ENCODE data around the gene EFEMP2.

Gene EFEMP2

DNA sequence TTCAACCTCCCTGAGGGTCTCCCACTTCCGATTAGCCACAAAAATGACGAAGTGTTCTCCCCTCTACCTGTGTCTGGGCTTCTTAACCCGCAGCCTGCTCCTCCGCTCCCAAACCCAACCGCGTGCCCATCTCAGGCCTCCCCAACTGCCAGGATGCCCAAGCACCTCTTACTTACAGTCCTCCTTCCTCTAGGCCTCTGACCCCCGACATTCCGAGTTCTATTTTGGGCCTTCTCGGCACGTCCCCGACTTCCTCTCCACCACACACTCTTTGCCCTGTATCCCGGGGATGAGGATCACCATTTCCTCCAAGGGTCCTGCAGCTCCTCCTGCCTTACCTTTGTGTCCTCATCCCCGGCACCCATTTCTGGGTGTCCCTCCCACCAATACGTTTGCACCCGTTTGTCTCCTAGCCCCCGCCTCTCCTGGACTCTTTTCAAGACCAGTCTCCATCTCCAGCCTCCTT, 12.8 kb downstream of the EFEMP2 start:
- peak overlapping the region; percentile 86 for H3K4me3 ChIP-seq (ENCODE audit: low read depth, low read length)
- TF ChIP-seq, protein P1, sequence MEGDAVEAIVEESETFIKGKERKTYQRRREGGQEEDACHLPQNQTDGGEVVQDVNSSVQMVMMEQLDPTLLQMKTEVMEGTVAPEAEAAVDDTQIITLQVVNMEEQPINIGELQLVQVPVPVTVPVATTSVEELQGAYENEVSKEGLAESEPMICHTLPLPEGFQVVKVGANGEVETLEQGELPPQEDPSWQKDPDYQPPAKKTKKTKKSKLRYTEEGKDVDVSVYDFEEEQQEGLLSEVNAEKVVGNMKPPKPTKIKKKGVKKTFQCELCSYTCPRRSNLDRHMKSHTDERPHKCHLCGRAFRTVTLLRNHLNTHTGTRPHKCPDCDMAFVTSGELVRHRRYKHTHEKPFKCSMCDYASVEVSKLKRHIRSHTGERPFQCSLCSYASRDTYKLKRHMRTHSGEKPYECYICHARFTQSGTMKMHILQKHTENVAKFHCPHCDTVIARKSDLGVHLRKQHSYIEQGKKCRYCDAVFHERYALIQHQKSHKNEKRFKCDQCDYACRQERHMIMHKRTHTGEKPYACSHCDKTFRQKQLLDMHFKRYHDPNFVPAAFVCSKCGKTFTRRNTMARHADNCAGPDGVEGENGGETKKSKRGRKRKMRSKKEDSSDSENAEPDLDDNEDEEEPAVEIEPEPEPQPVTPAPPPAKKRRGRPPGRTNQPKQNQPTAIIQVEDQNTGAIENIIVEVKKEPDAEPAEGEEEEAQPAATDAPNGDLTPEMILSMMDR (IDR thresholded peaks at IDR 0.05; ENCODE audit: low read depth, low read length), result no peak
- no peak for TF ChIP-seq MYC (IDR thresholded peaks at IDR 0.05; ENCODE audit: low read depth, low read length)
- TF ChIP-seq, protein P2, sequence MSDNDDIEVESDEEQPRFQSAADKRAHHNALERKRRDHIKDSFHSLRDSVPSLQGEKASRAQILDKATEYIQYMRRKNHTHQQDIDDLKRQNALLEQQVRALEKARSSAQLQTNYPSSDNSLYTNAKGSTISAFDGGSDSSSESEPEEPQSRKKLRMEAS (IDR thresholded peaks at IDR 0.05; ENCODE audit: low read depth, low read length), result no peak
- no peak for TF ChIP-seq POLR2A (IDR thresholded peaks at IDR 0.05; ENCODE audit: extremely low read depth, insufficient read length)
- DNase-seq (ENCODE audit: low read depth), result no peak

DNA sequence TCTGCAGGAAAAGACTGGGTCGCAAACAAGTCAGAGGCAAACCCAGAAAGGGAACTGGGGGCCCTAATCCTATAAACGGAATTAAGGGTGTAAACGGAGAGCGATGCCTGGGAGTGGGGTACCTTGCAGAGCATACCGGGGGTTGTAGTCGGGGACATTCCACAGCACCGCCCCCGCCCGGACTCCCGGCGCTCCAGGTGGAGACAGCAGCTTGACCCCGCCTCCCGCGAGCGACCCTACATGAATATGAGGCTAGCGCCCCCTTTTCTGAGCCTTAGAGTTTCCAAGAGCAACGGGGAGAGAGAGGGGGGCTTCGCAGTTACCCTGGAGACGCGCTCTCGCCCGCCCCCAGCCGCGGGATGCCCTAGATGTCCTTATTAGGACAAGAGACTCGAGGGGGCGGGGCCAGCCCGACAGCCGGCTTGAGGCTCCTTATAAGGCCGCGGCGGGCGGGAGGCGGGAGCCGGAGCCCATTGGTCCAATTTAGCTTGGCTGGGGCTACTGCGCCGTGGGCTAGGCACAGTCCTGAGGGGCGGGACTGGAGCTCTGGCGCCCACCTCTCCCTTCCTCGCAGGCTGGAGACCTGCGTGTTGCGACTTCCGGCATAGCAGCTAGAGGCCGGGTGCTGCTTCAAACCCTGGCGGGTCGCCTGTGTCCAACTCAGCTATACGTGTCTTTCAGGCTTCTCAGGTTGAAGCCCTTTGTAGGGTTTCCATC, 13.3 kb downstream of the EFEMP2 start:
- H3K4me3 ChIP-seq (ENCODE audit: low read depth, low read length), result peak overlapping the region; percentile 86
- DNase-seq (ENCODE audit: low read depth), result peak; percentile 100
- TF ChIP-seq MYC (IDR thresholded peaks at IDR 0.05; ENCODE audit: low read depth, low read length) (peak; percentile 87), POLR2A (IDR thresholded peaks at IDR 0.05; ENCODE audit: extremely low read depth, insufficient read length) (peak; percentile 98)
- TF ChIP-seq, protein P2 (IDR thresholded peaks at IDR 0.05; ENCODE audit: low read depth, low read length), result peak; percentile 73
- TF ChIP-seq, protein P1 (IDR thresholded peaks at IDR 0.05; ENCODE audit: low read depth, low read length), result no peak

DNA sequence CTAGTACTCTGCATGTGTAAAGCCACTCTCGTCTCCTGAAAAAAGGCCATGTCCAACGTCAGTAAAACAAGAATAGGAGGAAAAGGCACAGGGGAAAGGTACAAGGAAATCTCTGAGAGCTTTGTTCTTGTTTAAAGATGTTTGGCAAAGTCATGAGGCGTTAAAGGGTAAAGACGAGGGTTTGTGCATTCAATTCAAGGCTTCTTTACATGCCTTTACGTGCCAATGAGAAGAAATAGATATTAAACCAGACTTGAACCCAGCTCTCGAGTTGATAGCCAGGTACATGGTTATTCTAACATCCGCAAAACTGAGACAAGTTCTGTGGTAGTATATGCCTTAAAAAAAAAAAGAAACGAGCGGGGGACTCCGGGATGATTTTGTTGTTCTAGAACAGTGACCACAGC, 13.9 kb downstream of the EFEMP2 start:
- DNase-seq (ENCODE audit: low read depth), result no peak
- TF ChIP-seq, protein P2 (IDR thresholded peaks at IDR 0.05; ENCODE audit: low read depth, low read length), result no peak
- TF ChIP-seq, protein P1 (IDR thresholded peaks at IDR 0.05; ENCODE audit: low read depth, low read length), result no peak
- TF ChIP-seq MYC (IDR thresholded peaks at IDR 0.05; ENCODE audit: low read depth, low read length), result no peak
- H3K4me3 ChIP-seq (ENCODE audit: low read depth, low read length), result peak overlapping the region; percentile 76

DNA sequence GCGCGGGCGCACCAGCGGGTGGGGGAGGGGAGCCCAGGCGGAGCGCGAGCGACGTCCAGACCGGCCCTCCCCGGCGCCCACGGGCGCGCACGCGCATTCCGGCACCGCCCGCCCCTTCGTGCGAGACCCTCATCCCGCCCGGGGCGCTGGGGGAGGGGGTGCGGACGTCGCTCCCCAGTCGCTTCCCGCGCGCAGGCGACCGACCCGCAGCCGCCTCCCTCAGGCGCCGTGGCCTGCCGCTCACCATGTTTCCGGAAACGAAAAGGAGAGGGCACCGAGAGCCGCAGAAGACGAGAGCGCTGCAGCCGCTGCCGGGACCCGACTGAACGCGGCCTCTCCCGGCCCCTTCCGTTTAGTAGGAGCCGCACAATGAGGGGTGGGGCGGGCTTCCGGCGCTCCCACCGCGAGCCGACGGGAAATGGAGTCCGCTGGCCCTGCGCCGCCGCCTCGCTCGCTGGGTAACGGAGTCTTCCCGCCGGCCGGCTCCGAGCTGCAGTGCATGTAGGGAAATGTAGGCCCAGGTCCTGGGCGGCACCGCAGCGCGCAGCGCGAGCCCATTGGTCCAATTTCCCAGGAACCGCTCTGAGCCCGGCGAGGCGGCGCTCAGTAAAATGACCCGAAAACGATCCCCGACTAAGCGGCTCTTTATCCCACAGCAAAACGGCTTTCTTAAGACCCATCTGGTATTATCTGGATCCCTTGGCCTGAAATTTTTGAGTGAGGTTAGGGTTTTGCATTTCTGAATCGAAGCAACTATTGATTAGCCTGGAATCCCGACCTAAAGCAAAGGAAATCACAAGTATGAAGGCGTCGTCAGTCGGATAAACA, 14.5 kb downstream of the EFEMP2 start, which contains the start of gene CFL1:
Gene CFL1 (minus strand): TSS at position 328 of the 828 bp plus-strand sequence. CDS start 81 bp downstream, at position 247.
- DNase-seq (ENCODE audit: low read depth), result peak; percentile 99
- H3K4me3 ChIP-seq (ENCODE audit: low read depth, low read length), result peak within 1 kb of the TSS; percentile 96
- TF ChIP-seq, protein P2 (IDR thresholded peaks at IDR 0.05; ENCODE audit: low read depth, low read length), result peak; percentile 54; the same call in 1 of the 2 replicates
- TF ChIP-seq MYC (IDR thresholded peaks at IDR 0.05; ENCODE audit: low read depth, low read length), result peak; percentile 56; the same call in 1 of the 2 replicates
- peak; percentile 99 for TF ChIP-seq POLR2A (IDR thresholded peaks at IDR 0.05; ENCODE audit: extremely low read depth, insufficient read length)
- TF ChIP-seq, protein P1 (IDR thresholded peaks at IDR 0.05; ENCODE audit: low read depth, low read length), result no peak

DNA sequence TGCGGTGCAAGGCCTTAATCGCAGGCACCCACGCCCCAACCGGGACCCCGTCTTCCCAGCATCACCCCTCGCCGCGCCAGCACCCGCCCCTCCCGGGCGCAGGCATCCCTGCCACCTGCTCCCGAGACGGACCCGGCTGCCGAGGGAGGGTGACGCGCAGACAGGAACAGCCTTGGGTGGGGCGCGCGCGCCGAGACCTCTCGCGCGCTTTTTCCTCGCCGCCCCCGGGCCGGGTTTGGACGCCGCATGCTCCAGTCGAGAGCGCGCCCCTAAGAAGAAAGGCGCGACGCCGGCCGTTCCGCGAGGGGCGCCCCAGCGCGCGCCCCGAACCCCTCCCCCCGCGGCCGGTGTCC, 15.1 kb downstream of the EFEMP2 start:
- TF ChIP-seq, protein P1 (IDR thresholded peaks at IDR 0.05; ENCODE audit: low read depth, low read length), result no peak
- TF ChIP-seq MYC (IDR thresholded peaks at IDR 0.05; ENCODE audit: low read depth, low read length) (no peak), POLR2A (IDR thresholded peaks at IDR 0.05; ENCODE audit: extremely low read depth, insufficient read length) (no peak)
- TF ChIP-seq, protein P2 (IDR thresholded peaks at IDR 0.05; ENCODE audit: low read depth, low read length), result no peak
- DNase-seq (ENCODE audit: low read depth), result no peak

More for the DNA sequence above, 15.1 kb downstream of the EFEMP2 start:
- peak overlapping the region; percentile 96 for H3K4me3 ChIP-seq (ENCODE audit: low read depth, low read length)

Data from NB4 (cell line).